Hepatocyte (in vitro differentiated cells): ENCODE measurements around the gene BICD2. TPM values are rescaled to one million over a fixed set of nuclear protein-coding genes. Genes with fewer than 3 reads are reported as not detected.

ENCODE experiments used
- DNase-seq: peaks from one replicate; pipeline ENCODE4 v3.0.0-alpha.2; 2016; ENCODE audit warnings: low spot score
- H2AFZ ChIP-seq: fragments of 200-600 bp; sonication (generic); 2 replicates; pipeline ENCODE4 v1.6.0; 2016; ENCODE audit warnings: antibody characterized with exemption, mild to moderate bottlenecking
- H3K27ac ChIP-seq: fragments of 200-600 bp; sonication (generic); 2 replicates; pipeline ENCODE4 v1.5.1; 2016; ENCODE audit warnings: mild to moderate bottlenecking
- H3K27me3 ChIP-seq: fragments of 200-600 bp; sonication (generic); 2 replicates; pipeline ENCODE4 v1.6.1; 2016
- H3K36me3 ChIP-seq: fragments of 200-600 bp; sonication (generic); replicated peaks from 2 replicates; pipeline ENCODE4 v1.5.1; 2016; ENCODE audit warnings: low read depth; ENCODE audit not compliant: insufficient read depth
- H3K4me1 ChIP-seq: fragments of 200-600 bp; sonication (generic); 2 replicates; pipeline ENCODE4 v1.5.1; 2016; ENCODE audit warnings: mild to moderate bottlenecking, moderate library complexity; ENCODE audit not compliant: insufficient read depth
- H3K4me2 ChIP-seq: fragments of 200-600 bp; sonication (generic); 2 replicates; pipeline ENCODE4 v1.6.0; 2016
- H3K4me3 ChIP-seq: fragments of 200-600 bp; sonication (generic); 2 replicates; pipeline ENCODE4 v1.5.1; 2016; ENCODE audit warnings: mild to moderate bottlenecking
- H3K79me2 ChIP-seq: fragments of 200-600 bp; sonication (generic); 2 replicates; pipeline ENCODE4 v1.6.0; 2017; ENCODE audit warnings: mild to moderate bottlenecking
- H3K9me2 ChIP-seq: fragments of 200-600 bp; sonication (generic); replicated peaks from 2 replicates; pipeline ENCODE4 v1.6.0; 2017; ENCODE audit warnings: mild to moderate bottlenecking; ENCODE audit not compliant: insufficient read depth
- H3K9me3 ChIP-seq: fragments of 200-600 bp; sonication (generic); 2 replicates; pipeline ENCODE4 v1.5.1; 2016; ENCODE audit warnings: low read depth, mild to moderate bottlenecking
- H4K20me1 ChIP-seq: fragments of 200-600 bp; sonication (generic); 2 replicates; pipeline ENCODE4 v1.6.0; 2016; ENCODE audit warnings: mild to moderate bottlenecking; ENCODE audit not compliant: insufficient read depth, poor library complexity, severe bottlenecking
- CTCF ChIP-seq: fragments of 200-600 bp; sonication (generic); IDR thresholded peaks from 2 replicates; pipeline ENCODE4 v1.5.1; 2016; ENCODE audit warnings: antibody characterized with exemption, mild to moderate bottlenecking; ENCODE audit not compliant: poor library complexity
- EZH2 ChIP-seq: fragments of 200-600 bp; sonication (generic); IDR thresholded peaks from 2 replicates; pipeline ENCODE4 v1.6.1; 2016; ENCODE audit warnings: antibody characterized with exemption, mild to moderate bottlenecking, borderline replicate concordance
- EZH2phosphoT487 ChIP-seq: fragments of 200-600 bp; sonication (generic); IDR thresholded peaks from one replicate; pipeline ENCODE4 v1.6.1; 2018; ENCODE audit warnings: antibody characterized with exemption, mild to moderate bottlenecking, low read depth, moderate library complexity; ENCODE audit not compliant: unreplicated experiment, severe bottlenecking
- WGBS: methylation state at CpG from one replicate; pipeline ENCODE4 v1.1.6; 2016; ENCODE audit warnings: low lambda C conversion rate; ENCODE audit errors: missing lambda C conversion rate; 5-methylcytosine and 5-hydroxymethylcytosine counted together
- polyA plus RNA-seq: library from polyadenylated mRNA; unstranded; fragments of >200 nt; fragmentation: Nextera tagmentation; extraction: Ambion mirVana; gene quantifications from 2 replicates; pipeline ENCODE4 v1.2.1, GENCODE V29; 2016
- total RNA-seq: library from RNA; depleted of rRNA; stranded (reverse); fragments of >200 nt; gene quantifications from 2 replicates; pipeline ENCODE4 v1.2.3, GENCODE V29; 2014

BICD2 gene
- total and polyA plus RNA-seq, 2 experiments from 2014 or later, result 13.2 to 25.7 TPM

DNA sequence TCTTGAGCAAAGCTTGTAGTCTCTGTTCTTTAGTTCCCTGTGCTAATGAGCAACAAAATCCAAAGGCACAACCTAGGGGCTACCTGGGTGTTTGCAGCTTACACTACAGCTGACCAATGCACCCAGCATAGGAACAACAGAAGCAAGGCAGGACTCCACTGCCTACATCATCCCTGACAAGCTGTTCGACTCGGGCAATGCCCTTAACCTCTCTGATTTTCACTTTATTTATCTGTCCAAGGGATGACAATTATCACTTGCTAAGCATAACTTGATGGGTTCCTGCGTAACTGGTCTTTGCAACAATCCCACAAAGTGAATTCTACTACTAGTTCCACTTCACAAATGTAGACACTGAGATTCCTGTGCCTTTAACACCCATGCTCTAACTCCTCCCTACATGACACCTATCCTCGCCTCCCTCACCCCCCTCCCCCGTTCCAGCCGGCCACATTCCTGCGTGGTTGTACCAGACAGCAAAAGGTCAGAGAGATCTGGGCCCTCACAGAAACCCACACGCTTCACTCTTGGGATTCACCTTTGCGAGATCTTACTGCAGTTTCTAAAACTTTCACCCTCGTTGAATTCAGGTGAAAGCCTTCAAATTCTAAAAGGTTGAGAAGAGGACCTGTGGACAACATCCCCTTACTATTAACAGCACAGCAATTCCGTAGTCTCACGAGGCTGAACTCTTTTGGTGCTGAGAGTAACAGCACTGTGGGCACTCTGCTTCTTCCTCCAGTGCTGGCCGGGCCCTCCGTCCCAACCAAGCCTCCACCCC lies 95.7 kb downstream of the BICD2 start:
- Histone ChIP-seq H3K4me3 (peak overlapping the region; percentile 38), H3K4me1 (peaks cover 12% of the 10 kb centered on the region), H3K27ac (peak overlapping the region; percentile 94), H3K9me3 (no peaks in the 10 kb centered on the region), H3K36me3 (no peaks in the 10 kb centered on the region), H3K79me2 (peaks cover 52% of the 10 kb centered on the region), H4K20me1 (peaks cover 18% of the 10 kb centered on the region), H3K9me2 (no peaks in the 10 kb centered on the region), H2AFZ (peak overlapping the region; percentile 81), H3K4me2 (peak overlapping the region; percentile 96), H3K27me3 (no peaks in the 10 kb centered on the region)
- TF ChIP-seq EZH2phosphoT487 (no peak), CTCF (no peak), EZH2 (no peak)
- DNase-seq, result peak; percentile 77
- WGBS, result 18% methylated on average over 14 of the region's 14 CpGs

DNA sequence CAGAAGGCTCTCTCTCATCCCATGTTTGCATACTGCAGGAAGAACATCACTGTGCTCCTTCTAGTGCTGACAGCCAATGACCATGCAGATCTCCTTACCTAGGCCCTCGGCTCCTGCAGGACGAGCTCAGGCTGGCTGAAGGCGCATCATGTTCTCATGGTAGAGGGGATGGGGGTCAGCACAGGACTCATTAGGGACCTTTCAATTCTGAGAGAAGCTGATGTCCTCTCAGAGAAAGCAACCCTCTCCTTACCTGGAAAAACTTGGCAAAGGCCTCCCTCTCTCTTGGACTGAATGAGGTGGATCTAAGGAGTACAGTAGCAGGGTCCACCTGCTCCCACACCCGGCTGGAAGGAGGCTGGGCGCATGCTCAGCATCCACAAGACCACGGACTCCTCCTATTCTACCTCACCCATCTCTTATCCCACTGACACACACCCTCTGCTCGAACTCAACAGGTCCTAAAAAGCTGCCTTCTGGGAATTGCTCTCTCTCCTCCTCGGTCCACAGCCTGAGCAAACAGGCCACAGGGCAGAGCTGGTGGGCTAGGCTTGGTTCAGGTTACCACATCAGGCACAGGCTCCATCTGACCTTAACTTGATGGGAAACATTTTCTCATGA lies 97.6 kb downstream of the BICD2 start:
- no peaks in the 10 kb centered on the region for H3K9me3 ChIP-seq
- no peaks in the 10 kb centered on the region for H3K36me3 ChIP-seq
- H3K79me2 ChIP-seq, result peaks cover 72% of the 10 kb centered on the region
- TF ChIP-seq CTCF (no peak), EZH2 (no peak), EZH2phosphoT487 (no peak)
- WGBS, result 88% methylated on average over 8 of the region's 8 CpGs
- peaks cover 12% of the 10 kb centered on the region for H3K4me1 ChIP-seq
- DNase-seq, result no peak
- peaks cover 18% of the 10 kb centered on the region for H4K20me1 ChIP-seq
- no peaks in the 10 kb centered on the region for H3K9me2 ChIP-seq
- no peak overlapping the region for H3K27ac ChIP-seq
- no peaks in the 10 kb centered on the region for H3K27me3 ChIP-seq
- H3K4me3 ChIP-seq, result no peak overlapping the region
- no peak overlapping the region for H2AFZ ChIP-seq
- H3K4me2 ChIP-seq, result no peak overlapping the region

- no peak for TF ChIP-seq EZH2phosphoT487
- TF ChIP-seq CTCF, result no peak
- TF ChIP-seq EZH2, result no peak
- Histone ChIP-seq H3K36me3 (no peaks in the 10 kb centered on the region), H2AFZ (no peak overlapping the region), H3K9me2 (no peaks in the 10 kb centered on the region), H3K4me3 (no peak overlapping the region), H3K27ac (no peak overlapping the region), H3K27me3 (no peaks in the 10 kb centered on the region), H3K79me2 (peaks cover 76% of the 10 kb centered on the region), H4K20me1 (peaks cover 18% of the 10 kb centered on the region), H3K4me2 (no peak overlapping the region), H3K9me3 (no peaks in the 10 kb centered on the region), H3K4me1 (peaks cover 9% of the 10 kb centered on the region)
- no peak for DNase-seq
- WGBS, result 86% methylated on average over 6 of the region's 6 CpGs
Observed at GRCh38 chr9:92666236-92666635, 98.4 kb downstream of the BICD2 start.
